HG03060 (cell line): ENCODE measurements around the gene PABPC1L2B.
"Not testable (repeated sequence)": the region's sequence is repeated elsewhere in the genome, so short reads cannot be mapped to it uniquely, and the experiment has no call there.

ENCODE experiments used
- ATAC-seq: cut with Tn5 transposase; IDR thresholded peaks from one replicate; pipeline ENCODE4 v1.9.1; 2021; ENCODE audit warnings: low read depth, moderate number of reproducible peaks; ENCODE audit not compliant: unreplicated experiment

Gene PABPC1L2B

DNA sequence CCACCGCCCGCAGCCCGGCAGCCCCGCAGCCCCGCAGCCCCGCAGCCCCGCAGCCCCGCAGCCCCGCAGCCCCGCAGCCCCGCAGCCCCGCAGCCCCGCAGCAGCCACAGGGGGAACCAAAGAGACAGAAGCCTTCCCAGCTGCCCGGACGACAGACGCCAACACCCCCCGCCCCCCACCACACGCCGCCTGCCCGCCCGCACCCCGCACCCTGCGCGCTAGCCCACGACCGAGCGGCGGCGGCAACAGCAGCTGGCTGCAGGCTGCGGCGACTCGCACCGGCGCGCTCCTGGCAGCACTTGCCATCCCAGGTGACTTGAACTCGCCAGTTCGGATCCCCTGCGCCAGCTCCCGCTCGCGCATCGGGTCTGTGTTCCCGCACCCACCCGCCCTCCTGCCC lies at the start of gene PABPC1L2B:
PABPC1L2B (plus strand) TSS at position 207 of the 400 bp plus-strand sequence. CDS start 704 bp downstream, outside the sequence.
- ATAC-seq, result not testable (repeated sequence)

DNA sequence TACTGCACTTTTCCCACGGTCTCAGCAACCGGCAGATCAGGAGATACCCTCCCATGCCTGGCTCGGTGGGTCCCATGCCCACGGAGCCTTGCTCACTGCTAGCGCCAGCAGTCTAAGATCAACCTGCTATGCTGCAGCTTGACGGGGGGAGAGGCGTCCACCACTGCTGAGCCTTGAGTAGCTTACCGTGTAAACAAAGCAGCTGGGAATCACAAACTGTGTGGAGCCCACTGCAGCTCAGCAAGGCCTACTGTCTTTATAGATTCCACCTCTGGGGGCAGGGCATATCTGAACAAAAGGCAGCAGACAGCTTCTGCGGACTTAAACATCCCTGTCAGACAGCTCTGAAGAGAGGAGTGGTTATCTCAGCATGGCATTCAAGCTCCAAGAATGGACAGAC lies 42.8 kb upstream of the PABPC1L2B start:
- not testable (repeated sequence) for ATAC-seq

DNA sequence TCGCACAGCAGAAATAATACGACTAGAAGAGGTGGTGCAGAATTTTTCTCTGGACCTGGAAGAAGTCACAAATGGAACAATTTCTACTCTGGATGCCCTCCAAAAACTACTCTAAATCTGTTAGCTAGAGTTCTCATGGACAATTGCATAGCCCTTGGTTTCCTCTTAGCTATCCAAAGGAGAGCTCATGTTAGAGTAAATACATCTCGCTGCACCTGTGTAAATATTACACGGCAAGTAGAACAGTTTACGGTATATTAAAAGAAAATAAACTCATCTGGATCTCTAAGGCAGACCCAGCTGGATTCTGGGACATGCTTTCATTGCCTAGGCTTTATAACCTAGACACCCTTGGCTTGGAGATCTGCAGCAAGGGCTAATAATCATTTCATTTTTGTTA lies 30.9 kb upstream of the PABPC1L2B start:
- not testable (repeated sequence) for ATAC-seq

DNA sequence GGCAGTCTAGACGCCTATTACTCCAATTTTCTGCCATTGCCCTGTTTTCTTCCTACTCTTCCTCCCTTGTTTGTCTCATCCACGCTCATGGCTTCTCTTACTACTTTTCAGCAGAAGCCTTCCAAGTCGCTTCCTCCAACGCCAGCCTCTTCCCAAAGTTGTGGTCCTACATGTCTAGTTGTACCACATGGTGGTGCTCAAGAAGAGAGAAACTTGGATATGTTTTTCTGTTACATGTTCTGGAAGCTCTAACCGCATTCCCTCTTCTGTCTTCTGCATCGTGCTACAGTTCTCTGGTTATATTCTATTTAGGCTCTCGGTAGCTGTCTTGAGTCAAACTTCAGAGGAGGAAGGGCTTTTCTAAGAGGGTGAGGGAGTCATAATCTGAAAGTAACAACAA lies 27.9 kb upstream of the PABPC1L2B start:
- not testable (repeated sequence) for ATAC-seq

DNA sequence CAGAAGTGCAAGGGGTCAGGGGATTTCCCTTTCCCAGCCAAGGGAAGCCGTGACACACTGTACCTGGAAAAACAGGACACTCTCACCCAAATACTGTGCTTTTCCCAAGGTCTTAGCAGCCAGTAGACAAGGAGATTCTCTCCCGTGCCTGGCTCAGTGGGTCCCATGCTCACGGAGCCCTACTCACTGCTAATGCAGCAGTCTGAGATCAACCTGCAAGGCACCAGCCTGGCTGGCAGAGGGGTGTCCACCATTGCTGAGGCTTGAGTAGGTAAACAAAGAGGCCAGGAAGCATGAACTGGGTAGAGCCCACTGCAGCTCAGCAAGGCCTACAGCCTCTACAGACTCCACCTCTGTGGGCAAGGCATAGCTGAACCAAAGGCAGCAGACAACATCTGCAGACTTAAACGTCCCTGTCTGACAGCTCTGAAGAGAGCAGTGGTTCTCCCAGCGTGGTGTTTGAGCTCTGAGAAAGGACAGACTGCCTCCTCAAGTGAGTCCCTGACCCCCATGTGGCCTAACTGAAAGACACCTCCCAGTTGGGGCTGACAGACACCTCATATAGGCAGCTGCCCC lies 21.8 kb upstream of the PABPC1L2B start:
- not testable (repeated sequence) for ATAC-seq

DNA sequence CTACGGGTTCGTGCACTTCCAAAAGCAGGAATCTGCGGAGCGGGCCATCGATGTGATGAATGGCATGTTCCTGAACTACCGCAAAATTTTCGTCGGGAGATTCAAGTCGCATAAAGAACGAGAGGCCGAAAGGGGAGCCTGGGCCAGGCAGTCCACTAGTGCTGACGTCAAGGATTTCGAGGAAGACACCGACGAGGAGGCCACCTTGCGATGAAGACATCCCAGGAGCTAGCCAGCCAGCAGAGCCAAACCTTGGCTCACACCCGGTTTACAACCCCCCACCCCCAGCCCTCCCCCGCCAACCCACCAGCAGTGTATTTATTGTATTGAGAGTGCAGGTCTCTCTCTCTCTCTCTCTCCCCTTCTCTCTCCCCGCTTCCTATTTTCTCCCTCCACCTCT lies 1.3 kb downstream of the PABPC1L2B start:
- ATAC-seq, result not testable (repeated sequence)

DNA sequence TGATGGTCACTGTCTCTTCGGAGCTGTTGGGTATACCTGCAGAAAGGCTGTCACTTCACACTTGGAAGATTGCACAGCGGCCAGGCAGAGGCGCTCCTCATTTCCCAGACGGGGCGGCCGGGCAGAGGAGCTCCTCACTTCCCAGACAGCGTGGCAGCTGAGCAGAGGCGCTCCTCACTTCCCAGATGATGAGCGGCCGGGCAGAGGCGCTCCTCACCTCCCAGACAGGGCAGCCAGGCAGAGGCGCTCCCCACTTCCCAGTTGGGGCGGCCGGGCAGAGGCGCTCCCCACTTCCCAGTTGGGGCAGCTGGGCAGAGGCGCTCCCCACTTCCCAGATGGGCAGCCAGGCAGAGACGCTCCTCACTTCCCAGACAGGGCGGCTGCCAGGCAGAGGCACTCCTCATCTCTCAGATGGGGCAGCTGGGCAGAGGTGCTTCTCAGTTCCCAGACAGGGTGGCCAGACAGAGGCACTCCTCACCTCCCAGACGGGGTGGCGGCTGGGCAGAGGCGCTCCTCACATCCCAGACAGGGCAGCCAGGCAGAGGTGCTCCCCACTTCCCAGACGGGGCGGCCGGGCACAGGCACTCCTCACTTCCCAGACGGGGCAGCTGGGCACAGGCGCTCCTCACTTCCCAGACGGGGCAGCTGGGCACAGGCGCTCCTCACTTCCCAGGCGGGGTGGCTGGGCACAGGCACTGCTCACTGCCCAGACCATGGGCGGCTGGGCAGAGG lies 18.8 kb downstream of the PABPC1L2B start:
- ATAC-seq, result no peak

DNA sequence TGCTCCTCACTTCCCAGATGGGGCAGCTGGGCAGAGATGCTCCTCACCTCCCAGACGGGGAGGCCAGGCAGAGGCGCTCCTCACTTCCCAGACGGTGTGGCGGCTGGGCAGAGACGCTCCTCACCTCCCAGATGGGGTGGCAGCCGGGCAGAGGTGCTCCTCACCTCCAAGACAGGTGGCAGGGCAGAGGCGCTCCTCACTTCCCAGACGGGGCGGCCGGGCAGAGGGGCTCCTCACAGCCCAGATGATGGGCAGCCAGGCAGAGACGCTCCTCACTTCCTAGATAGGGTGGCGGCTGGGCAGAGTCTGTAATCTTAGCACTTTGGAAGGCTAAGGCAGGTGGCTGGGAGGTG lies 19.3 kb downstream of the PABPC1L2B start:
- not testable (repeated sequence) for ATAC-seq

DNA sequence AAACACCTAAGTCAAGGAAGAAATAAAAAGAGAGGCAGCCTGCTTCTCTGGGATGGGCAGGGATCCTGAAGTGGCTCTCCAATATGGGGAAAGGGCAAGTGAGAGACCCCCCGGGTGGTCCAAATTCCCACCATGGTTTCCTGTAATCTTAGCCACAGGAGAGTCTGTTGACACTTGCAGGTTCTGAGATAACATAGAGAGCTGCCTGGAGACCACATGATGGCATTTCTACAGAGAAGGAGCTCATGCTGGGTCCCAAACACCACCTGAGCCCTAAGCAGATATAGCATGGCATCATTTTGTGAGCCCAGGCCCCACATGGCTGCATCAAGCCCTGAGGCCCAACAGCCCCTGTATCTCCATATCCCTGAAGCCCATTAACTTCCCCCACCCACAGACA lies 26.1 kb downstream of the PABPC1L2B start:
- no peak for ATAC-seq
